ENCODE results near the gene SPTBN2. TPM values are rescaled to one million over a fixed set of nuclear protein-coding genes. Genes with fewer than 3 reads are reported as not detected.
"Not testable (repeated sequence)": the region's sequence is repeated elsewhere in the genome, so short reads cannot be mapped to it uniquely, and the experiment has no call there.

Gene SPTBN2
- total RNA-seq, 1 experiment from 2014 or later, result 18.9 TPM

DNA sequence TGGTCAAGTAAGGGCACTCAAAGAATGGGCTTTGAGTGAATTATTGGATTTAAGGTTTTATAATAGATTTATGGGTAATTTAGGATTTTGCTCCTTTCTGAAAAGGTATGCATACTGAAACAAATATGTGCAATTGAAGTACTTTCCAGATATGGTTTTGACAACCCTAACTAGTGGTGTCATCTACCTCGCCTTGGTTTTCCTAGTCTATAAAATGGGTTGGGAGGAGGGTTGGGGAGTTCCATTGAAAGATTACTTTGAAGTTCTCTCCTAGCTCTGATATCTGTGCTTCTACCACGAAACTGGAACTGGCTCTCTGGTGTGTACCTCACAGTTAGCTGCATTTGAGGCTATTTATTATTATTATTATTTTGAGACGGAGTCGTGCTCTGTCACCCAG lies 431 bp upstream of the SPTBN2 start:
- H3K79me2 ChIP-seq (ENCODE audit: low read length), result peaks cover 29% of the 10 kb centered on the region
- no peak overlapping the region for H3K27ac ChIP-seq (ENCODE audit: low read length)
- H3K4me2 ChIP-seq (ENCODE audit: low read depth, low read length, poor library complexity, severe bottlenecking), result no peak overlapping the region
- H3K36me3 ChIP-seq (ENCODE audit: insufficient read depth, low read length), result no peaks in the 10 kb centered on the region
- H3K9me2 ChIP-seq (replicated peaks; ENCODE audit: insufficient read depth, low read length), result no peaks in the 10 kb centered on the region
- H3K9me3 ChIP-seq (ENCODE audit: low read length), result no peaks in the 10 kb centered on the region
- no peaks in the 10 kb centered on the region for H3K27me3 ChIP-seq (ENCODE audit: low read length)
- no peak overlapping the region for H2AFZ ChIP-seq (ENCODE audit: low read length)
- no peak for DNase-seq
- no peak overlapping the region for H3K4me3 ChIP-seq (ENCODE audit: low read length)
- no peak overlapping the region for H3K9ac ChIP-seq (ENCODE audit: low read length)
- peaks cover 52% of the 10 kb centered on the region for H3K4me1 ChIP-seq (ENCODE audit: low read length)
- H4K20me1 ChIP-seq (ENCODE audit: insufficient read depth, low read depth, low read length), result no peaks in the 10 kb centered on the region

DNA sequence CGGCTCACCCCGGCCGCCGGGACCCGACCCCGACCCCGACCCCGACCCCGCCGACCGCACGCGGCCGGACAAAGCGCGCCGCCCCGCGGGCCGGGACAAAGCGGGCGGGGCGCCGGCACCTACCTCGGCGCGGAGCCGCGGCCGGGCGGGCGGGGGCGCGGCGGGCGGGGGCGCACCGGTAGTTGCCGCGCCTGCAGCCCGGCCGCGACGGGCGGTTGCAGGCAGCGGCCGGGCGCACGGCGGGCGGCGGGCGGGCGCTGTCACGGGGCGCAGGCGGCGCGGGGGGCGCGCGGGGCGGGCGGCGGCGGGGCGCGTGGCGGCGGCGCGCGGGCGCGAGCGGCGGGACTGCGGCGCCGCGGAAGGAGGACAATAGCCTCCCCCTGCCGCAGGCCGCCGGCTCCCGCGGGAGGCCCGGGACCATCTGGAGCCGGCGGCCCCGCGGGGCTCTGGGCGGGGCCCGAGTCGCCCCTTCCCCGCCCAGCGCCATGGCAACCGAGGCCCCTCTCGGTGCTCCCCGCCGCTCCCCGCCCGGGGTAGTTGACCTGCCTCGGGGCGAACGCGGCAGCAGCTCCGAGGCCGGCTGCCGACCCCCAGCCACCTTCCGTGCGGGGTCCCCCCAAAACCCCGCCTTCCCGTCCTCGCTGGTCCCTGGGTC lies 851 bp downstream of the SPTBN2 start:
- peak overlapping the region; percentile 78 for H3K9ac ChIP-seq (ENCODE audit: low read length)
- H4K20me1 ChIP-seq (ENCODE audit: insufficient read depth, low read depth, low read length), result no peaks in the 10 kb centered on the region
- DNase-seq, result peak; percentile 50
- no peaks in the 10 kb centered on the region for H3K36me3 ChIP-seq (ENCODE audit: insufficient read depth, low read length)
- peak overlapping the region; percentile 38 for H3K4me2 ChIP-seq (ENCODE audit: low read depth, low read length, poor library complexity, severe bottlenecking)
- peaks cover 35% of the 10 kb centered on the region for H3K79me2 ChIP-seq (ENCODE audit: low read length)
- H3K9me3 ChIP-seq (ENCODE audit: low read length), result no peaks in the 10 kb centered on the region
- no peaks in the 10 kb centered on the region for H3K9me2 ChIP-seq (replicated peaks; ENCODE audit: insufficient read depth, low read length)
- H3K27me3 ChIP-seq (ENCODE audit: low read length), result no peaks in the 10 kb centered on the region
- peak overlapping the region; percentile 76 for H3K4me3 ChIP-seq (ENCODE audit: low read length)
- no peak overlapping the region for H2AFZ ChIP-seq (ENCODE audit: low read length)
- H3K4me1 ChIP-seq (ENCODE audit: low read length), result peaks cover 52% of the 10 kb centered on the region
- no peak overlapping the region for H3K27ac ChIP-seq (ENCODE audit: low read length)

DNA sequence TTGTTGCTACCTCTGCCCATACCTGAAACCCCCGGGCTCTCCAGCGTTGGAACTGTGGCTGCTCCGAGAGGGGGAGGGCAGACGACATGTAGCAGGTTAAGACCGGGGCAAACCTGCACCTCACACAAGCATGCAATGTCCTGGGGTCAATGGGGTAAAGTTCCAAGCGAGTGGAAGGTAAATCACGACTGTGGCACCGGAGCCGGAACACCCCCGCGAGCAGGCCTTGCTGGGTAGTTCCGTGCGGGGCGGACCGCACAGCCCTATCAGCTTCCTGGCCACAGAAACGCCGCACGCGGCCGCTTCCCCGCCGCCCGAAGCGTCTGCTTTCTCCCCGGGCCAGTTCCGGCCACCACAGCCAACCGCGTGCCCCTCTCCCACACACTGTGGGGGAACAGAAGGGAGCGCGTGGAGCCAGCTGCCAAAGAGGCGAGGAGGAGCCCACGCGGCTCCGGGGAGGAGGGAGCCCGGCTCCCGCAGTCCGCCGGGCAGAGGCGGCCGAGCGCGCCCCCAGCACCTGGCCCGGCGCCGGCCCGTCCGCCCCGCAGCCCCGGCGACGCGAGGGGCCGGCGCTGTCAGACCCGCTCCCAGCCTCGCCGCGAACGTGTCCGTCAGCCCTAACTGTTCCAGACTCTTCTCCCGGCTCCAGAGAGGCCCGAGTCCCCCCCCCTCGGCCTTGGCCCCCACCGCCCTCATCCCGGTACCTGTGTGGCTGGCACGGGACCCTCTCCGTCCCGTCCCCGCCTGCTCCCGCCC lies 1.6 kb downstream of the SPTBN2 start:
- peak overlapping the region; percentile 76 for H3K4me3 ChIP-seq (ENCODE audit: low read length)
- H3K4me1 ChIP-seq (ENCODE audit: low read length), result peaks cover 52% of the 10 kb centered on the region
- H3K27ac ChIP-seq (ENCODE audit: low read length), result peak overlapping the region; percentile 47
- peak overlapping the region; percentile 78 for H3K9ac ChIP-seq (ENCODE audit: low read length)
- no peaks in the 10 kb centered on the region for H3K9me3 ChIP-seq (ENCODE audit: low read length)
- peak; percentile 78 for DNase-seq
- H4K20me1 ChIP-seq (ENCODE audit: insufficient read depth, low read depth, low read length), result no peaks in the 10 kb centered on the region
- H3K79me2 ChIP-seq (ENCODE audit: low read length), result peaks cover 38% of the 10 kb centered on the region
- H2AFZ ChIP-seq (ENCODE audit: low read length), result peak overlapping the region; percentile 98
- H3K27me3 ChIP-seq (ENCODE audit: low read length), result no peaks in the 10 kb centered on the region
- no peaks in the 10 kb centered on the region for H3K36me3 ChIP-seq (ENCODE audit: insufficient read depth, low read length)
- no peaks in the 10 kb centered on the region for H3K9me2 ChIP-seq (replicated peaks; ENCODE audit: insufficient read depth, low read length)
- peak overlapping the region; percentile 74 for H3K4me2 ChIP-seq (ENCODE audit: low read depth, low read length, poor library complexity, severe bottlenecking)

DNA sequence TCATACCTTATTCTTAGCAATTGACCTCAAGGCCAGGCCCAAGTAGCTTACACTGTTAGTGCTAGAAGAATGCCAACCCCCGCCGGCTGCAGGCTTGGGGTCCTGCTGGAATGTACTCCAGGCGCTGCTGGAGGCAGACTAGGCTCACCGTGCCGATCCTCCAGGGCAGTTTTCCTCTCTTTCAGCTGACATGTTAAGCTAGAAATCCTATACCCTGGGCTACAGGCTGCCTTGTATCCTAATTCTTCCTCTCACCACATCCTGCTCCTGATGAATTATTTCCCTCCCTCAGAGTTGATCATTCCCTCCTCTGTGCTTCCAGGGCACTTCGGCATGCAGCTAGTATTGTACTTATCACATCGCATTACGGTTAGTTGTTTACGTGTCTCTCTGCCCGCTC lies 3.4 kb downstream of the SPTBN2 start:
- Histone ChIP-seq H3K27ac (ENCODE audit: low read length) (no peak overlapping the region), H3K9me3 (ENCODE audit: low read length) (no peaks in the 10 kb centered on the region), H3K9ac (ENCODE audit: low read length) (no peak overlapping the region), H3K9me2 (replicated peaks; ENCODE audit: insufficient read depth, low read length) (no peaks in the 10 kb centered on the region), H2AFZ (ENCODE audit: low read length) (no peak overlapping the region), H3K36me3 (ENCODE audit: insufficient read depth, low read length) (no peaks in the 10 kb centered on the region), H3K4me2 (ENCODE audit: low read depth, low read length, poor library complexity, severe bottlenecking) (no peak overlapping the region), H3K4me3 (ENCODE audit: low read length) (no peak overlapping the region), H3K79me2 (ENCODE audit: low read length) (peaks cover 38% of the 10 kb centered on the region), H3K27me3 (ENCODE audit: low read length) (no peaks in the 10 kb centered on the region), H3K4me1 (ENCODE audit: low read length) (peaks cover 44% of the 10 kb centered on the region), H4K20me1 (ENCODE audit: insufficient read depth, low read depth, low read length) (no peaks in the 10 kb centered on the region)
- no peak for DNase-seq

DNA sequence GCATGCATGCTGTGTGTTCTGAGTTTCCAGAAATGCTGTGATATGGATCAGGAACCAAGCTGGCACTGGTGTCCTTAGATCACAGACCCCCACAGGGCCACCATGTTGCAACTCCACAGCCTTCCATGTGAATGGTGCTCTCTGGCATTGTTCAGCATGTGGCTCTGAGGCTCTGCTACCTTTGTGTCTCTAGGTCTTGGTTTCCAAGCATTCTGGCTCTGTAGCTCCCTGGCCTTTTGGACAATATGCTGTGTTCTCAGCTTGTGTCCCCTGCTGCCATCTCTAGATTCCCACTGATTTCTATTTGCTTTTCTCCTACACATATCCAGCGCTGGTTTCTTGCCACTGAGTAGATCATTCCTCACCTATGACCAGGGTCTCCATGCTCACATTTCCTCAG lies 3.9 kb downstream of the SPTBN2 start:
- Histone ChIP-seq H3K9me3 (ENCODE audit: low read length) (no peaks in the 10 kb centered on the region), H3K4me3 (ENCODE audit: low read length) (no peak overlapping the region), H3K79me2 (ENCODE audit: low read length) (peaks cover 38% of the 10 kb centered on the region), H3K4me2 (ENCODE audit: low read depth, low read length, poor library complexity, severe bottlenecking) (no peak overlapping the region), H4K20me1 (ENCODE audit: insufficient read depth, low read depth, low read length) (no peaks in the 10 kb centered on the region), H2AFZ (ENCODE audit: low read length) (no peak overlapping the region), H3K9me2 (replicated peaks; ENCODE audit: insufficient read depth, low read length) (no peaks in the 10 kb centered on the region), H3K27ac (ENCODE audit: low read length) (no peak overlapping the region), H3K4me1 (ENCODE audit: low read length) (peaks cover 47% of the 10 kb centered on the region), H3K36me3 (ENCODE audit: insufficient read depth, low read length) (no peaks in the 10 kb centered on the region), H3K9ac (ENCODE audit: low read length) (no peak overlapping the region), H3K27me3 (ENCODE audit: low read length) (no peaks in the 10 kb centered on the region)
- no peak for DNase-seq

- H3K4me1 ChIP-seq (ENCODE audit: low read length), result peaks cover 49% of the 10 kb centered on the region
- peaks cover 38% of the 10 kb centered on the region for H3K79me2 ChIP-seq (ENCODE audit: low read length)
- not testable (repeated sequence) for H3K9me2 ChIP-seq (replicated peaks; ENCODE audit: insufficient read depth, low read length); H3K4me3 ChIP-seq (ENCODE audit: low read length); H3K4me2 ChIP-seq (ENCODE audit: low read depth, low read length, poor library complexity, severe bottlenecking); H2AFZ ChIP-seq (ENCODE audit: low read length); H3K36me3 ChIP-seq (ENCODE audit: insufficient read depth, low read length); DNase-seq; H3K9me3 ChIP-seq (ENCODE audit: low read length); H3K27me3 ChIP-seq (ENCODE audit: low read length); H4K20me1 ChIP-seq (ENCODE audit: insufficient read depth, low read depth, low read length); H3K9ac ChIP-seq (ENCODE audit: low read length)
- peak overlapping the region; percentile 15; the same call in 1 of the 2 replicates for H3K27ac ChIP-seq (ENCODE audit: low read length)
Observed at GRCh38 chr11:66724167-66724566, 4.8 kb downstream of the SPTBN2 start.

GRCh38 chr11:66723693-66724092 lies 5.3 kb downstream of the SPTBN2 start:
- no peak for DNase-seq
- peaks cover 38% of the 10 kb centered on the region for H3K79me2 ChIP-seq (ENCODE audit: low read length)
- no peaks in the 10 kb centered on the region for H3K9me3 ChIP-seq (ENCODE audit: low read length)
- no peaks in the 10 kb centered on the region for H3K9me2 ChIP-seq (replicated peaks; ENCODE audit: insufficient read depth, low read length)
- H3K4me1 ChIP-seq (ENCODE audit: low read length), result peaks cover 44% of the 10 kb centered on the region
- H3K9ac ChIP-seq (ENCODE audit: low read length), result no peak overlapping the region
- H3K27ac ChIP-seq (ENCODE audit: low read length), result no peak overlapping the region
- H3K27me3 ChIP-seq (ENCODE audit: low read length), result no peaks in the 10 kb centered on the region
- H3K4me3 ChIP-seq (ENCODE audit: low read length), result no peak overlapping the region
- no peaks in the 10 kb centered on the region for H4K20me1 ChIP-seq (ENCODE audit: insufficient read depth, low read depth, low read length)
- H3K4me2 ChIP-seq (ENCODE audit: low read depth, low read length, poor library complexity, severe bottlenecking), result no peak overlapping the region
- H3K36me3 ChIP-seq (ENCODE audit: insufficient read depth, low read length), result no peaks in the 10 kb centered on the region; the same call in 1 of the 2 replicates
- no peak overlapping the region for H2AFZ ChIP-seq (ENCODE audit: low read length)

GRCh38 chr11:66722745-66723651 lies 6.0 kb downstream of the SPTBN2 start:
- Histone ChIP-seq H3K4me1 (ENCODE audit: low read length) (peaks cover 41% of the 10 kb centered on the region), H3K9me2 (replicated peaks; ENCODE audit: insufficient read depth, low read length) (no peaks in the 10 kb centered on the region), H3K9ac (ENCODE audit: low read length) (no peak overlapping the region), H3K27ac (ENCODE audit: low read length) (no peak overlapping the region), H4K20me1 (ENCODE audit: insufficient read depth, low read depth, low read length) (no peaks in the 10 kb centered on the region), H3K27me3 (ENCODE audit: low read length) (no peaks in the 10 kb centered on the region), H3K9me3 (ENCODE audit: low read length) (no peaks in the 10 kb centered on the region), H2AFZ (ENCODE audit: low read length) (no peak overlapping the region), H3K79me2 (ENCODE audit: low read length) (peaks cover 38% of the 10 kb centered on the region), H3K4me3 (ENCODE audit: low read length) (no peak overlapping the region), H3K36me3 (ENCODE audit: insufficient read depth, low read length) (no peaks in the 10 kb centered on the region; the same call in 1 of the 2 replicates), H3K4me2 (ENCODE audit: low read depth, low read length, poor library complexity, severe bottlenecking) (no peak overlapping the region)
- no peak for DNase-seq
